ENCODE data around the gene PROCA1.

The PROCA1 gene

GRCh38 chr17:28705728-28706334 is 5.9 kb downstream of the PROCA1 start:
- no peak for DNase-seq

- DNase-seq: no peak
Measured at GRCh38 chr17:28705074-28705659, 6.5 kb downstream of the PROCA1 start.

- DNase-seq: no peak
Measured at GRCh38 chr17:28704219-28704858, 7.3 kb downstream of the PROCA1 start.

GRCh38 chr17:28703552-28704218 is 8.0 kb downstream of the PROCA1 start:
- no peak for DNase-seq

- DNase-seq: no peak
Measured at GRCh38 chr17:28702752-28703150, 8.9 kb downstream of the PROCA1 start.

- no peak for DNase-seq
Measured at GRCh38 chr17:28702026-28702751, 9.5 kb downstream of the PROCA1 start.

- no peak for DNase-seq
Measured at GRCh38 chr17:28700830-28701492, 10.7 kb downstream of the PROCA1 start.

- no peak for DNase-seq
Measured at GRCh38 chr17:28700278-28700677, 11.4 kb downstream of the PROCA1 start.

- no peak for DNase-seq
Measured at GRCh38 chr17:28698253-28698941, 13.3 kb downstream of the PROCA1 start.

GRCh38 chr17:28693869-28694268 is 17.8 kb downstream of the PROCA1 start:
- DNase-seq: no peak

GRCh38 chr17:28689011-28689410 is 22.7 kb downstream of the PROCA1 start:
- DNase-seq: no peak

- DNase-seq: no peak
Measured at GRCh38 chr17:28688481-28688880, 23.2 kb downstream of the PROCA1 start.

GRCh38 chr17:28686296-28686695 is 25.4 kb downstream of the PROCA1 start:
- no peak for DNase-seq

- DNase-seq: no peak
Measured at GRCh38 chr17:28685366-28685765, 26.3 kb downstream of the PROCA1 start.

- DNase-seq: no peak
Measured at GRCh38 chr17:28684963-28685362, 26.7 kb downstream of the PROCA1 start.

GRCh38 chr17:28682655-28683054 is 29.0 kb downstream of the PROCA1 start:
- DNase-seq: no peak

GRCh38 chr17:28675980-28676379 is 35.7 kb downstream of the PROCA1 start:
- DNase-seq: no peak

- no peak for DNase-seq
Measured at GRCh38 chr17:28675490-28675889, 36.2 kb downstream of the PROCA1 start.

- DNase-seq: no peak
Measured at GRCh38 chr17:28669918-28670317, 41.8 kb downstream of the PROCA1 start.

GRCh38 chr17:28667870-28668269 is 43.8 kb downstream of the PROCA1 start:
- no peak for DNase-seq

- no peak for DNase-seq
Measured at GRCh38 chr17:28665994-28666393, 45.7 kb downstream of the PROCA1 start.

GRCh38 chr17:28663723-28664122 is 48.0 kb downstream of the PROCA1 start:
- no peak for DNase-seq
